ENCODE measurements around the gene MICU2. TPM values are rescaled to one million over a fixed set of nuclear protein-coding genes. Genes with fewer than 3 reads are reported as not detected.

MICU2 gene
- total RNA-seq, 1 experiment from 2014 or later: 41.4 TPM

DNA sequence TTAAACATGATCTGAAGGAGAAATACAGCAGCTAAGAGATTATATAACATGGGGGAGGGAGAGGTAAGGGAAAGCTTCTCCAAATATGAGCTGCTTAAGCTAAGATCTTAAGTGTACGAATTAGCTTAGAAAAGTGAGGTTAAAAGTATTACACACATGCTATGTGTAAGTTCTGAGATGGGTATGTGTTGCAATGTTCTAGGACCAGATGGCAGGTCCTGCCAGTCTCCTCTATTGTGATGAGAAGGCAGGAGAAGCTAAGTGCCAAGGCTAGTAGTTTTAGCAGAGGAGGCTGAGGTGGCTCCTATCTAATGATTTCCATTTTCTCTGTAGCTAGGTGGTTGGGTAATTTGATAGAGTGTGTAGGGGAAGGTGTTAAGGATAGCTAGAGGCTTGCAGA, 57.6 kb downstream of the MICU2 start:
- no peak for DNase-seq (ENCODE audit: low spot score)

DNA sequence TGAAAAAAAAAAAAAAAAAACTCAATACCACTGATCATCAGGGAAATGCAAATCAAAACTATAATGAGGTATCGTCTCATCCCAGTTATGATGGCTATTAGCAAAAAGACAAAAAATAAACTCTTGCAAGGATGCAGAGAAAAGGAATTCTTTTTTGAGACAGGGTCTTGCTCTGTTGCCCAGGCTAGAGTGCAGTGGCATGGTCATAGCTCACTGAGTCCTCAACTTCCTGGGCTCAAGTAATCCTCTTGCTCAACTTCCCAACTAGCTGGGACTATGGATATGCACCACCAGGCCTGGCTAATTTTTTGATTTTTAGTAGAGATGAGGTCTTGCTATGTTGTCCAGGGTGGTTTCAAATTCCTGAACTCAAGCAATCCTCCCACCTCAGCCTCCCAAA, 59.5 kb downstream of the MICU2 start:
- no peak for DNase-seq (ENCODE audit: low spot score)

DNA sequence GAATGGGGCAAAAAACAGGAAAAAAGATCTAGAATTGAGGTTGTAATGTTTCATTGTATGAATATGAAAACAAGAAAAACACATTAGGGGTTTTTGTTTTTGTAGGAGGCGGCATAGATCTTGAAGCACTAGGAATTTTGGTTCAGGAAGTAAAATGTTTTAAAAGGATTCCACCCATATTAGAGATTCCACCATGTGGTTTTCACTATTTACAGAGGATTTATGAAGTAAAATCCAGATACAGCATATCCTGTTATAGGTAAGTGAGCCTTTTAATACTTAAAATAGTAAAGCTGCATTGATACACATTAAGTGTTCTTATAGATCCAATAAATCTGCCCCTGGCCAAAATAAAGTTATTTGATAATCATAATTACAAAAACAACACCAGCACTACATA, 61.4 kb downstream of the MICU2 start:
- no peak for DNase-seq (ENCODE audit: low spot score)

DNA sequence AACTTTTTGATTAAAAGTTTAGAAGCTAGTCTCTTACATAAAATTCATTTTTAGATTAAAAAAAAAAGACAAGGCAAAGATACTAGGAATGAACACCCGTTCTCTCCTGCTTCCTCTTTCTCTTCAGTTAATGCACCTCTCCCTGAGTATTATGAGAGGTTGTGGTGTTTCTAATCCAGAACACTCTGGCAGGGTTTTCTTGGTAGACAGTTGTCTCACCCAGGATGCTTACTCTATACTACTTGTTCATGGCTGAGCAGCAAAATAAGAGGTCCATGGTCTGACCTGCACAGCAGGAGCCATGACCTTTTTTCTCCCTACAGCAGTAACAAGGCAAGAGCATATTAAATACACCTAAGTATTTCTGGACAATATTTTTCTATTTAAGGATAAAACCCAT, 62.0 kb downstream of the MICU2 start:
- DNase-seq (ENCODE audit: low spot score): no peak

DNA sequence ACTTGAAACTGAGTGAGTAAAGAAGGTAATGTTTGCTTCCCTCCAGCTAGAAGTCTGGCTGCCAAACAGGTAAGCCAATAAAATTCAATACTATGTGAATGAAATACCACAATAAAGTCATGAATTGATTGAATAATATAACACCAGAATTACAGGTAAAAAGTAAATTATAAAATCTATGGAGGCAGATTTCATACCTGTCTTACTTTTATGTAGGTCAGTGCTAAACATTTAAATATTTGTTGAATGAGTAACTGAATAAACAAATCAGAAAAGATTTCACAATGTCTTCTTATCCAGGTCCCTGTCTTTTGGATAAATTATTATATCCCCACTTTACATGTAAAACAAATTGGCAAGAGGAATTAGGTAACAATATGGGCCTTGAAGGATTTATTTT, 62.7 kb downstream of the MICU2 start:
- no peak for DNase-seq (ENCODE audit: low spot score)

DNA sequence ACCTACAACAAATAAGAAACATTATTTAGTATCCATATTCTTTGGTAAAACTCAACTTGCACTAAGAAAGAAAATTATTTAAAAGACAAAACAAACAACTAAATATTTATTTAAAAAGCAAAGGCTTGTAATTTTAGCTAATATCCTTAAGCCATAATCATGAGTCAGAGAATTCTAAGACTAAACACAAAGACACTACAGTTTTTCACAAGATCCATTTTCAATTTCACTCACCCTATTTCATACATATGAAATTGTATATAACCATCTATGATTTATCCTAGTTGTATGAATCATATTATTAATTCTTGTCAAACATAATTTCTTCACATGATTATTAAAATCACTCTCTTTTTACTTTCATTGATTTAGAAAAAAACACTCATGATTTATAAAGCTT, 64.3 kb downstream of the MICU2 start:
- no peak for DNase-seq (ENCODE audit: low spot score)

DNA sequence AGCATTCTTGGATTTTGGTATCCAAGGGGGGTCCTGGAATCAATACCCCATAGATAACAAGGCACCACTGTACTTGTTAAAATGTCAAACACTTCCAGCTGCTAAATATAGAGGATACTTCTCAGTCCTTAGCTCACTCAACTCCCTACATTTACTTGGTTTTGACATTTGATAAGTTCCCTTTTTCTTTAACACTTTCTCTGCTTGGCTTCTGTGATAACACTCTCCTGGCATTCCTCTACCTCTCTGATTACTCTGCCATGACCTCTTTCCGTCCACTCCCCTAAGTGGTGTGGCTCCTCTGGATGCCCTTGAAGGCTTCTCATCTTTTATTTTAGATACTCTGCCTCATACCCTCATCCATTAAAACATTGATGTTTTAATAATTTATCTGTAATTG, 65.2 kb downstream of the MICU2 start:
- no peak for DNase-seq (ENCODE audit: low spot score)

DNA sequence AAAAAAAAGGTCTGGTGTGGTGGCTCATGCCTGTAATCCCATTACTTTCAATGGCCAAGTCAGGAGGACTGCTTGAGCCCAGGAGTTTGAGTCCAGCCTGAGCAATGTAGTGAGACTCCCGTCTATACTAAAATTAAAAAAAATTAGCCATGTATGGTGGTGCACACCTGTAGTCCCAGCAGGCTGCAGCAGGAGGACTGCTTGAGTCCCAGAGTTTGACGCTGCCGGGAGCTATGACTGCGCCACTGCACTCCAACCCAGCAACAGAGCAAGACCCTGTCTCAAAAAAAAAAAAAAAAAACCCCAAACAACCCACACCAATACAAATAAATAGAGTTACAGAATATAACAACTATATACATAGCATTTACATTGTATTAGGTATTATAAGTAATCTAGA, 65.7 kb downstream of the MICU2 start:
- DNase-seq (ENCODE audit: low spot score): no peak

DNA sequence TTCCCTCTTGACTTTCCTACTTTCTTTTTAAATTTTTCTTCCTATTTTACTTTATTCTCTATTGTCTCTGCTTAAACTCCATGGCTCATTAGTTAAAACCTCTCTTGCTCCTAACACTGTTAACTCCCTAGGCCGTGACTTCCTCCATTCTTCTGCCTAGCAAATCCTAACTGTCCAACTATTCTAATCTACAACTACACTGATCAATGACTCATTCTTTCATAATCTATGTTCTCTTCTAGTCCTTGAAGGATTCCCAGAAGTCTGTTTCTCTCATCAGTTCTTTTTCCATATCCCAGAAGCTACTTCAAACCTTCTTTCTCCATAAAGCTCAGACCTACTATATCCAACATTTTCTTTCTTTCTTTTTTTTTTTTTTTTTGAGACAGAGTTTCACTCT, 66.9 kb downstream of the MICU2 start:
- no peak for DNase-seq (ENCODE audit: low spot score)

DNA sequence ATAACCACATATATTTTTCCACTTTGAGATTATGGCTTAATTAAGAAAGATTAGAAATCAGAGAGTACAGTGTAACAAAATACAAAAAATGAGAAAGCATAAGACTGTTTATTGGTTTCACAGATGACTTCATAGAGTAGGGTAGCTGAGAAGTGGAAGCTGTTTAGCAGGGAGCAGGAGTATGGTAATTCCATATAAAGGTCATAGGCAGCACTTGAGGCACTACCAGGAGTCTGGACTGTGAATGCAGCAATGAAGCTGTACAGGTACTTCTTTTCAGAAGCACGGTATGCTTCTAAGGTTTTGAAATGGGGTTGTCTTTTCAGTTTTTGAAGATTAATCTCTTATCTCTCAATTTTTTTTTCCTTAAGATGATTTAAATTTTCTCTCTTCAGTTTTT, 69.2 kb downstream of the MICU2 start:
- no peak for DNase-seq (ENCODE audit: low spot score)

DNA sequence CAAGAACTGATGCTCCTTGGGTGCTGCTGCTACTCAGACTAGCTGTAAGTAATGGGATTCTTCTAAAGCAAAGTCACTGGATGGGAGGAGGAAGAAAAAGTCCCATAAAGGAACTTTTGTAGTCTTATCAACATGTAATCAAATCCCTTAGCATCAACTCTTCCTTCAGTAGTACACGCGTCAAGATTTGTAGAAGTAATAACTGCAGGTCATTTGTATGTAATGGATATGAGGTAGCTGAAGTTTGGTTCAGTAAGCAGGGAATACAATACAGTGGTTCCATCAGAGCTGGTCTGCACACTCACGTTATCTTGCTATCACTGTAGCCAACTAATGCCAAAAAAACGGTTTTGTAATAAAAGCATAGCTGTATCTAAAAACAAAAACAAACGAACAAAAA, 72.5 kb downstream of the MICU2 start:
- DNase-seq (ENCODE audit: low spot score): no peak

DNA sequence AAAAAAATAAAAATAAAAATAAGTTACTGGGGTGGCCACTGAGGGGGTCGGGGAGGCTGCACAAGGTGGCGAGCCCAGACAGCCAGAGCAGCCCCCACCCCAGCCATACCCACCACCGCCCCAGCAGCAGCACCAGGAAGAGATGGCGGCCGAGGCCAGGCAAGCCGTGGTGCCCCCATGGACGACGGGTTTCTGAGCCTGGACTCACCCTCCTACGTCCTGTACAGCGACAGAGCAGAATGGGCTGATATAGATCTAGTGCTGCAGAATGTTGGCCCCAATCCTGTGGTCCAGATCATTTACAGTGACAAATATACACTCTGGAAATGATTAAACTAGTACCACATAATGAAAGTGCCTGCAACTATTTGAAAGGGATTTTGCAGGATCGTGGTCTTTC, 73.3 kb downstream of the MICU2 start:
- DNase-seq (ENCODE audit: low spot score): no peak

DNA sequence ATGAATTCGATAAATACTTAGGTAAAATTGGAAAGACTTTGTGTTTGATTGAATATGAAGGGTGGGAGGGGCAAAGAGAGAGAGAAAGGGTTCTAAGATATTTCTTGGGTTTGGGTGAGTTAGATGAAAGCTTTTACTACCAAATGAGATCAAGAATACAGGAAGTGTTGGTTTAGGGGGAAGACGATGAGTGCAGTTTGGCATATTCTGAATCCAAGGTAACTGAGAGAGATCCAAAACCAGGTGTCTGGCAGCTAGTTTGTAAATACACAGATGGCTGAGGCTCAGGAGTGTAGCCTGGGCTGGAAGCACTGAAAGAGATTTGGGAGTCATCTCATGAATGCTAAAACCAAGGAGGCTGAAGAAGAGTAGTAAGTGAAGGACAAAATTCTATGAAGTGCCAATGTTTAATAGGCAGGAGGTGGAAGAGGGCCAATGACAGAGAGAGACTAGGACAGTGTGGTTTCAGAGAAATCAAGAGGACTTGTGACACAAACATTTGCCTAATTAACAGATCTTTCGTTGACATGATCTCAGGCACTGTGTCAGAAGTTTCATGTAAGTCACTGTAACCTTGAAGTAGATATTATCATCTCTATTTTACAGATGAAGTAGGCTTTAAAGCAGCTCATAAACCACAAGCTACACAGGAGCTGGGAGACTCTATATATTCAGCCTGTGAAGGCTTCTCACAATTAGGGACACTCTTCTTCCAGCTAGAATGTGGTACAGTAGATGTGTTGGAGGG, 74.7 kb downstream of the MICU2 start:
- no peak for DNase-seq (ENCODE audit: low spot score)

DNA sequence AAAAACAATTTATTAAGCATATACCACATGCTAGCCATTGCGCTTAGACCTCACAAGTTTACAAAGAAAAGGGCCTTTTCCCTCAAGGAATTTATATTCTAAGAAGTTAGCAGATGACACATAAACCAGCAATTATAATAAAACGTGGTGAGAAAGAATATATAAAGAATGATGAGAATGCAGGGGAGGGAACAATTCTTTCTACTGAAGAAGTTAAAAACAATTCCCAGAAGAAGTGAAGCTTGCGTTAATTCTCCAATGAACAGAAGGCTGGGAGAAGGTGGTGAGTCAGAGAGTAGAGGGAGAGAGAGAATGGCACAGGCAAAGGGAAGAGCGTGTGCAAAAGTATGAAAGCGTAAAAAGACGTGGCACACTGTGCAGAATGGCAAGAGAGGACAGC, 75.4 kb downstream of the MICU2 start:
- no peak for DNase-seq (ENCODE audit: low spot score)

DNA sequence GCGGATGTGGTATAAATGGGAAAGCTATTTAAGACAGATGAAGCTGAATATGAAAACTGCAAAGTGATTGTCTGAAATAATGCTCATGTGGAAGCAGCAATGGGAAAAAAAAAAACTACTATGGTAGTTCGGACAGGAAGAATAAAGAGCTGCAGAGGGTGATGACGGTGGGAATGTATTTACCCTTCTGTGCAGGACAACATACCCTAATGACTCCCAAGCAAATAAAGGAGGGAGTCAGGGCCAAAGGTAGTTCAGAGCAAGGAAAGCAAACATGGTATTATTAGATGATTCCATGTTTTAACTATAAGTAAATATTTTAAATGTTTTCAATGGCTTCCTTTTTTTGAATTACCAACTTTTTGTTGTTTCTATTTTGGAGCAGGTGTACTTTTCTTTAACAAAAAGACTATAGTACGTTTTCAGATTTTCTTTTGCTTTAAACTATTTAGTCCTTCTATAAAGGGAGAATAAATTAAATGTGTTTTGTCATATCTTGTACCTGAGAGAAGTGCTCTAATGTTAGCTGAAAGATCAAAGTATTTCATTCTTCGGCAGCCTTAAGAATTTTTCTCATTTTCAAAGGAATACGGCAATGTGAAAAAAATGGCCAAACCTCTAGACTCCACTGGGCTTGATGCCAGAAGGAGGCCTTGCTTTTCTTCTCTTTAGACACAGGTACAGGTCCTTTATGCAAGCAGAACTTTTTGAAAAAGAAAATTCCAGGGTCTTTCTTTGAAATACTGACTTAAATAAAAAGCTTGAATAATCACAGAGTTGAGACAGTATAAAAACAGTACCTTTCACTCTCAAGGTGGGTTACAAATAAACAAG, 77.0 kb downstream of the MICU2 start:
- DNase-seq (ENCODE audit: low spot score): no peak

DNA sequence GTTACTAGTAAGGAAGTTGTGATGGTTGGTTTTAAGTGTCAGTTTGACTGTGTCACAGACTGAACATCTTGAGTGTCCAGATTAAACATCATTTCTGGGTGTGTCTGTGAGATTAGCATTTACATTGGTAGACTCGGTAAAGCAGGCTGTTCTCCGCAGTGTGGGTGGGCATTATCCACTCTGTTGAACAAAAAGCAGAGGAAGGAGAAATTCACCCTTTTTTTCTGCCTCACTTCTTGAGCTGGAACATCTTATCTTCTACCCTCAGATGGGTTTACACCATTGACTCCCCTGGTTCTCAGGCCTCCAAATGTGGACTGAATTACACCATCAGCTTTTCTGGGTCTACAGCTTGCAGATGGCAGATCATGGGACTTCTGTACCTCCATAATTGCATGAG, 81.1 kb downstream of the MICU2 start:
- no peak for DNase-seq (ENCODE audit: low spot score)

DNA sequence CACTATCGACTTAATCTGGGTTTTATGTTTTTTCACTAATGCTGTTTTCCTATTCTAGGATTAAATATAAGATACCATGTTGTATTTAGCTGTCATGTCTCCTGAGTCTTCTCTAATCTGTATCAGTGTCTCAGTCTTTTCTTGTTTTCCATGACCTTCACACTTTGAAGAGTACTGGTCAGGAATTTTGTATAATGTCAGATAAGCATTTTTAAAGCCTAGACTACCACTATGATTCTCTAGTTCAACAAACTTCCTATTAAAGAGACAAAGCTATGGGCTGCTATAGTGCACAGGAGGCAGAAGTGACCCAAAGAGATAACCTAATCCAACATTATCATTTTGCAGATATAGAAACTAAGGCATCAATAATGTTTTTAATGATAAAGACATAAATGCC, 81.8 kb downstream of the MICU2 start:
- DNase-seq (ENCODE audit: low spot score): no peak

DNA sequence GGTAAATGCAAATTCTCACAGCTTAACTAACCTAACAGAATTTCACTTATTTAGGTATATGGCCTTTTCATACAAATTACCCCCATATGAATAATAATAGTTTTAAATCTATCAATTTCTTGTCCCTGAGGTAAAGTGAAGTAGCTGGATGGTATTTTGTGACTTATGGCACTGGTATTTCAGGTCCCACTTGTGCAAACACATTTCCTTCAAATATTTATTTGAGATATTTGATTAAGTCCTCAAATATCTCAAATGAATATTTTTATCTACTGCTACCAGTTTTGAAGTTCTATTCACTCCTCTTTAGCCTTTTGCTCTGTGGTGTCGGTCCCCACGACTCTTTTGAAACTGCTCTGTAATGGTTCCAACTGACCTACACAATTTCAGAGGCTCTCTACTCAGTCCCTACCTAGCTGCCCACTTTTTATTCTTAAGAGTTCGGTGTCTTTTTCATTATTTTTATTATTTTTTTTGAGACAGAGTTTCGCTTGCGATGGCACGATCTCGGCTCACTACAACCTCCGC, 85.3 kb downstream of the MICU2 start:
- no peak for DNase-seq (ENCODE audit: low spot score)

DNA sequence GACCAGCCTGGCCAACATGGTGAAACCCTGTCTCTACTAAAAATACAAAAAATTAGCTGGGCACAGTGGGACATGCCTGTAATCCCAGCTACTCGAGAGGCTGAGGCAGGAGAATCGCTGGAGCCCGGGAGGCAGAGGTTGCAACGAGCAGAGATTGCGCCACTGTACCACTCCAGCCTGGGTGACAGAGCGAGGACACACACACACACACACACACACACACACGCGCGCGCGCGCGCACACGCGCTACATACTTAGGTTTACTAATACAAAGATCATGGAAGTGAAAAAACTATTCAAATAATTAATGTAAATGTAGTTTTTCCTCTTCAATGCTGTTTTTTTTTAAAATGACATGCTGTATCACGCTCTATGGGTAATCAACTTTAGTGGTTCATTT, 86.4 kb downstream of the MICU2 start:
- DNase-seq (ENCODE audit: low spot score): no peak

DNA sequence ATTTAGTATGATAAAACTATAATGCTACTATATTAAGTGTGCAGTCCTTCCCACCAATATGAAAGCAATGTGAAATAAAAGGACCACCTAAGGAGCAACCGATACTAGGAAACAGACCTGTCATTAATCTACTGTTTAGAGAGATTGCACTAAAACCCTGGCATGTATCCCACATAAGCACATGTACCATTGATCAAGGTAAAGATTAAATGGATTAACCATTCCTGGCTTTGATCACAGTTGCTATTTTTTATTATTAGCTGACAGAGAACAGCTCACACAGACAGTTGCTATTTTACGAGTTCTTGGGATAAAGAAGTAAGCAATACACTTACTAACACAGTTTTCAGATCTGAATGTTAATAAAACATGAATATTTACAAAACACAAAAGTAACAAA, 87.2 kb downstream of the MICU2 start:
- DNase-seq (ENCODE audit: low spot score): no peak

DNA sequence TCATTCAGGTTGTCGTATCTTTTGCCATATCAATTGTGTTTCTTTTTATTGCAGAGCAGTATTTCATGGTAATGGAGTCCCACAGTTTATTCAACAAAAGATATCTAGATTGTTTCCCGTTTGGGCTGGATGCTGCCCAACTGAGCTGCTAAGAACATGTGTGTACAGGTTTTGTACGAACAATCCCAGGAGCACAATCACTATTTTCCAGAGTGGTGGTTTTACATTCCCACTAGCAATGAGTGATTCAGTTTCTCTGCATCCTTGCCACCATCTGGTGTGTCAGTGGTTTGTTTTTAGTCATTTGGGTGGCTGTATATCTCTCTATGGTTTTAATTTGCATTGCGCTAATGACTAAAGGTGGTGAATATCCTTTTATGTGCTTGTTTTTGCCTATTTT, 92.1 kb downstream of the MICU2 start:
- no peak for DNase-seq (ENCODE audit: low spot score)

DNA sequence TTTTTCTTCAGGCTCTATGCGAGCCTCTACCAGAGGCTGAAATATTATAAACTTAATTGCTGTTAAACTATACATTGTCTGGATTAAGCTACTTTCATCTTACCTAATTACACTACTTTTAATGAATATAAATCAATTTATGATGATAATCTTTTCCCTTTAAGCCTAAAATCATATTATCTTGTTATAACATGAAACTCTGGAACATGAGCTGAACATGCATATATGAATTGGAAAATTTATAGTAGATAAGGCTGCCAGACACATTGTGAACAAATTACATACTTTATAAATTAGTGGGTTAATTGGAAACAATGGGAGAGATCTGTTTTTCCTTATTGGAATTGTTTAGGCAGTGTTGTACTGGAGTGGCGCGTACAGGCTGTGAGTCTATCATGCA, 99.6 kb downstream of the MICU2 start:
- DNase-seq (ENCODE audit: low spot score): no peak

DNA sequence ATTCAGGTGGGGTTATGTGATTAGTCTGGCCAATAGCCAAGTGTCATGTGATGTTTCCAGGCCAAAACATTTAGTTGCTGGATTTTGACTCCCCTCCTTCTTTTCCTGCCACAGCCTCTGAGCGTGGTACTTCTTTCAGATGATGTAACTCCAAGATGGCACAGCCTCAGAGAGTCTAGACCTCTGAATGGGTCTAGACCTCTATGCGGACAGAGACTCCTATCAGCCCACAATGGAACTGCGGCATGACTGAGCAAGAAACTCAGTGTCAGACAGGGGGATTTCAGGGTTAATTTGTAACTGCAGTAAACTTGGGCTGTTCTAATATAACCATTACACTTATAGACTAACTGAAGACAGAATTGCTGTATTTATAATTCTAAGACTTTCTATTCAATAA, 102.3 kb downstream of the MICU2 start:
- no peak for DNase-seq (ENCODE audit: low spot score)
